Caco-2 (cell line): Measurements from ENCODE around the gene GABRB1. TPM values are rescaled to one million over a fixed set of nuclear protein-coding genes. Genes with fewer than 3 reads are reported as not detected.

Source experiments
- BruUV-seq: library from RNA; stranded (reverse); fragments of 400-500 nt; replicated peaks from 2 replicates; lab custom pipeline; 2021; lab: Mats Ljungman, UMichigan
- CTCF ChIA-PET: fragments of 300-600 bp; sonication (Branson Sonifier 250); formaldehyde crosslinking; loops from one replicate; lab custom pipeline; 2022; ENCODE audit warnings: antibody characterized with exemption; lab: Charles Lee
- POLR2A ChIA-PET: fragments of 300-600 bp; sonication (Branson Sonifier 250); formaldehyde crosslinking; loops from one replicate; lab custom pipeline; 2022; ENCODE audit warnings: antibody characterized with exemption; lab: Charles Lee
- DNase-seq, 2 experiments: peaks; one replicate each; pipeline versions ENCODE4 v3.0.0 to v3.0.0-alpha.2; 2020 to 2022
- H3K27me3 ChIP-seq: replicated peaks from 2 replicates; pipeline ENCODE4 v1.6.0; 2011; ENCODE audit warnings: low read length; ENCODE audit not compliant: control insufficient read depth, insufficient read depth
- H3K36me3 ChIP-seq: 2 replicates; pipeline ENCODE4 v1.5.1; 2011; ENCODE audit warnings: low read length; ENCODE audit not compliant: control insufficient read depth, insufficient read depth
- H3K4me1 ChIP-seq: fragments of 250-450 bp; sonication (Bioruptor Pico); 2 replicates; pipeline ENCODE4 v1.5.1; 2020; ENCODE audit warnings: mild to moderate bottlenecking
- H3K4me3 ChIP-seq: 2 replicates; pipeline ENCODE4 v1.5.1; 2011; ENCODE audit warnings: low read depth, mild to moderate bottlenecking, control low read depth, low read length
- H3K9me3 ChIP-seq: fragments of 250-450 bp; sonication (Bioruptor Pico); 2 replicates; pipeline ENCODE4 v1.5.1; 2020; ENCODE audit warnings: mild to moderate bottlenecking, moderate library complexity
- H3K27ac Mint-ChIP-seq: one replicate; pipeline ENCODE4 v1.8.0; 2022; ENCODE audit warnings: mixed read lengths; ENCODE audit not compliant: unreplicated experiment
- H3K27me3 Mint-ChIP-seq: one replicate; pipeline ENCODE4 v1.8.0; 2022; ENCODE audit warnings: mixed read lengths; ENCODE audit not compliant: insufficient read depth, unreplicated experiment
- H3K36me3 Mint-ChIP-seq: one replicate; pipeline ENCODE4 v1.8.0; 2022; ENCODE audit warnings: mild to moderate bottlenecking, mixed read lengths; ENCODE audit not compliant: insufficient read depth, unreplicated experiment
- H3K4me1 Mint-ChIP-seq: one replicate; pipeline ENCODE4 v1.8.0; 2022; ENCODE audit warnings: low read depth, mixed read lengths; ENCODE audit not compliant: unreplicated experiment
- H3K4me3 Mint-ChIP-seq: one replicate; pipeline ENCODE4 v1.8.0; 2022; ENCODE audit warnings: mild to moderate bottlenecking, moderate library complexity, mixed read lengths; ENCODE audit not compliant: unreplicated experiment
- H3K9me3 Mint-ChIP-seq: one replicate; pipeline ENCODE4 v1.8.0; 2022; ENCODE audit warnings: mixed read lengths; ENCODE audit not compliant: unreplicated experiment
- intact Hi-C: fragments of 100-400 bp; cut with micrococcal nuclease; formaldehyde crosslinking; loops from one replicate; pipeline ENCODE4 v1.10.0; 2022; ENCODE audit not compliant: unreplicated experiment
- total RNA-seq: library from RNA; stranded (reverse); gene quantifications from 2 replicates; pipeline ENCODE4 v1.2.3, GENCODE V29; 2022
- TF ChIP-seq, protein P1 (sequence below), 2 experiments: fragments of 200-600 bp in 1 of 2; IDR thresholded peaks; 1 replicate in 1 of 2; 2 replicates in 1 of 2; pipeline versions ENCODE4 v1.5.1 to v1.8.0; 2011 to 2022; ENCODE audit warnings: antibody characterized with exemption in 1 of 2, control low read depth in 1 of 2, inconsistent platforms in 1 of 2, low read depth in 1 of 2, low read length in 1 of 2, mild to moderate bottlenecking in 1 of 2, moderate library complexity in 1 of 2; ENCODE audit not compliant: insufficient read depth in 1 of 2, severe bottlenecking in 1 of 2, unreplicated experiment in 1 of 2

Gene GABRB1
- total RNA-seq, 1 experiment from 2014 or later, result 10.3 TPM

DNA sequence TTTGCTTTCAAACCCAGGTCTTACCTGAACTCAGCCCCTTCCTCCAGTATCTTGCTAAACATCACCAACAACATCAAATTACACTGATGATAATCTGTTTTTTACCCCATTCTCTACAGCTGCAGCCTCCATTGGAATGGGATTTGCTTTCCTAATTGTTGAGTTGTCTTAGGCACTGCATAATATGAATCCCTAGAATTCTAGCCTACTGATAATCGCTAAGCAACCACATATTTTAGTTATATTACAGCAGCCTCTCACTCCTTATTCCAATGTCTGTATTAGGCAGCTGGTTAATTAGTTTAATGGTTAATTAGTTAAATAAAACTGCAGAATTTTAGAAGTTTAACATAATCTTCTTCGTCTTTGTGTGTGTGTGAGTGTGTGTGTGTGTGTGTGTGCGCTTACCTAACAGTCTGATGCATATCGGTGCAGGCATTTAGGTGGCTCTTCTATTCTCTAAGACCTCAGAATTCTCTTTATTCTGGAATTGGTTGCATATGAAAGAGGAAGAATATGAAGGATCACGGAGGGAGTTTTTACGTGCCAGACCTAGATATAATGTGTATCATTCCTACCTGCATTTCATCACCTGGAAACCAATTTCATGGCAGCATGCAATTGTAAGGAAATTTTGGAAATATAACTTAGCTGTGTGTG is 437.5 kb downstream of the GABRB1 start:
- POLR2A ChIA-PET, result no interaction called here

DNA sequence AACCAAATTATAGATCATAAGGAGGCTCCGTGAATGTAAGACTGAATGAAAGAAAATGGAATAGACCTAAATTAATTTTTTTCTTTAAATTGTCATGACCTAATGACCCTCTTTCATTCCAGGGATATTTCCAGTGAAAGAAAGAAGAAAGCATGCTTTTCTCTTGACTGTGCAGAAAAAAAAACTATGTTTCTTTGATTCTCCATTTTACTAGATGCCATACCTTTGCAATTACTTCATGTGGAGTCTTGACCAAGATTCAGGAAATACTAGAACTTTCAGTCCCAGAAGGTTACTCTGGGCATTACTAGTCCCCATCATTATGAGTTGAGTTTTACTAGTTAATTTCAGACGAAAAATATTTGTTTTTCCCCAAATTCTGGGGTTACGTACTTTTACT is 438.6 kb downstream of the GABRB1 start:
- no peak overlapping the region for H3K4me3 Mint-ChIP-seq
- TF ChIP-seq, protein P1, sequence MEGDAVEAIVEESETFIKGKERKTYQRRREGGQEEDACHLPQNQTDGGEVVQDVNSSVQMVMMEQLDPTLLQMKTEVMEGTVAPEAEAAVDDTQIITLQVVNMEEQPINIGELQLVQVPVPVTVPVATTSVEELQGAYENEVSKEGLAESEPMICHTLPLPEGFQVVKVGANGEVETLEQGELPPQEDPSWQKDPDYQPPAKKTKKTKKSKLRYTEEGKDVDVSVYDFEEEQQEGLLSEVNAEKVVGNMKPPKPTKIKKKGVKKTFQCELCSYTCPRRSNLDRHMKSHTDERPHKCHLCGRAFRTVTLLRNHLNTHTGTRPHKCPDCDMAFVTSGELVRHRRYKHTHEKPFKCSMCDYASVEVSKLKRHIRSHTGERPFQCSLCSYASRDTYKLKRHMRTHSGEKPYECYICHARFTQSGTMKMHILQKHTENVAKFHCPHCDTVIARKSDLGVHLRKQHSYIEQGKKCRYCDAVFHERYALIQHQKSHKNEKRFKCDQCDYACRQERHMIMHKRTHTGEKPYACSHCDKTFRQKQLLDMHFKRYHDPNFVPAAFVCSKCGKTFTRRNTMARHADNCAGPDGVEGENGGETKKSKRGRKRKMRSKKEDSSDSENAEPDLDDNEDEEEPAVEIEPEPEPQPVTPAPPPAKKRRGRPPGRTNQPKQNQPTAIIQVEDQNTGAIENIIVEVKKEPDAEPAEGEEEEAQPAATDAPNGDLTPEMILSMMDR (IDR thresholded peaks at IDR 0.05; ENCODE audit: insufficient read depth in 1 of 2, low read depth in 1 of 2, low read length in 1 of 2, severe bottlenecking in 1 of 2, unreplicated experiment in 1 of 2), result no peak
- no peaks in the 10 kb centered on the region; the same call in 1 of the 2 replicates for H3K9me3 ChIP-seq
- no peak overlapping the region for H3K4me3 ChIP-seq
- intact Hi-C loops, result no loop called here
- peaks cover 61% of the 10 kb centered on the region for H3K4me1 ChIP-seq
- no TSS peak for BruUV-seq
- H3K36me3 Mint-ChIP-seq, result peaks cover 6% of the 10 kb centered on the region
- POLR2A ChIA-PET, result no interaction called here
- DNase-seq, result no peak
- no peaks in the 10 kb centered on the region for H3K27me3 Mint-ChIP-seq
- H3K36me3 ChIP-seq, result no peaks in the 10 kb centered on the region
- H3K27ac Mint-ChIP-seq, result no peak overlapping the region
- H3K9me3 Mint-ChIP-seq, result no peaks in the 10 kb centered on the region
- CTCF ChIA-PET, result interaction anchor here (4.1 kb wide), 1 partner anchor 14 kb away, joined by 23 read pairs; the partner anchor contains the start of gene ATP10D
- H3K27me3 ChIP-seq, result no peaks in the 10 kb centered on the region
- H3K4me1 Mint-ChIP-seq, result peaks cover 34% of the 10 kb centered on the region

More for the DNA sequence above, 437.5 kb downstream of the GABRB1 start:
- Histone ChIP-seq H3K36me3 (no peaks in the 10 kb centered on the region), H3K4me1 (peaks cover 51% of the 10 kb centered on the region), H3K9me3 (no peaks in the 10 kb centered on the region; the same call in 1 of the 2 replicates), H3K27me3 (no peaks in the 10 kb centered on the region), H3K4me3 (no peak overlapping the region)
- no TSS peak for BruUV-seq
- Mint-ChIP-seq H3K9me3 (no peaks in the 10 kb centered on the region), H3K27me3 (no peaks in the 10 kb centered on the region), H3K4me1 (peaks cover 34% of the 10 kb centered on the region), H3K4me3 (peak overlapping the region; percentile 39), H3K27ac (peak overlapping the region; percentile 65), H3K36me3 (peaks cover 7% of the 10 kb centered on the region)
- intact Hi-C loops, result no loop called here
- CTCF ChIA-PET, result interaction anchor here (0.6 kb wide), 1 partner anchor 26 kb away, joined by 3 read pairs; no protein-coding TSS in a partner anchor
- TF ChIP-seq, protein P1 (IDR thresholded peaks at IDR 0.05; ENCODE audit: insufficient read depth in 1 of 2, low read depth in 1 of 2, low read length in 1 of 2, severe bottlenecking in 1 of 2, unreplicated experiment in 1 of 2), result no peak
- DNase-seq, result no peak

DNA sequence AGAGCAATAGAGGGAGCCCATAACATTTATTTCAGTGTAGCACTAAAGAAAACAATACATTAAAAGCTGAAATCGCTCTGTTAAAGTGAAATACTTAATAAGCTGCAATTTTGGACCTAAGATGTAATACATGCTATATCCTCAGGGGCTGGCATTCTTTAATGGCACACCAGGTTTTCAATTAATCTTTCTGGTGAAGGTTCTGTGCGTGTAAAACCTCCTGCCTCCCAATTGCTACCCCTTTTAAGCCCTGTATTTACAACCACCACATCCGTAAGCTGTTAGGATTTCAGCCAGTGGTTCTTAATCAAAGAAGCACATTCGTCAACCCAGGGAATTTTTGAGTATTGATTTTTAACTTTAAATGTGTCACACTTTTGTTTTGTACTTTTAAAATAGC is 439.7 kb downstream of the GABRB1 start:
- TF ChIP-seq, protein P1 (IDR thresholded peaks at IDR 0.05; ENCODE audit: insufficient read depth in 1 of 2, low read depth in 1 of 2, low read length in 1 of 2, severe bottlenecking in 1 of 2, unreplicated experiment in 1 of 2), result no peak
- Mint-ChIP-seq H3K27me3 (no peaks in the 10 kb centered on the region), H3K27ac (no peak overlapping the region), H3K9me3 (no peaks in the 10 kb centered on the region), H3K36me3 (peaks cover 6% of the 10 kb centered on the region), H3K4me1 (peaks cover 31% of the 10 kb centered on the region), H3K4me3 (no peak overlapping the region)
- no peak overlapping the region for H3K4me3 ChIP-seq
- ChIA-PET POLR2A (interaction anchor here (0.7 kb wide), 1 partner anchor 14 kb away, joined by 5 read pairs; the partner anchor contains the start of gene ATP10D), CTCF (interaction anchor here (4.1 kb wide), 1 partner anchor 13 kb away, joined by 23 read pairs; the partner anchor contains the start of gene ATP10D)
- no peaks in the 10 kb centered on the region; the same call in 1 of the 2 replicates for H3K9me3 ChIP-seq
- H3K4me1 ChIP-seq, result peaks cover 66% of the 10 kb centered on the region
- no peaks in the 10 kb centered on the region for H3K36me3 ChIP-seq
- BruUV-seq, result no TSS peak
- intact Hi-C loops, result no loop called here
- DNase-seq, result no peak
- H3K27me3 ChIP-seq, result no peaks in the 10 kb centered on the region
